GM12878 (cell line): ENCODE data around the gene CTNNA3. TPM values are rescaled to one million over a fixed set of nuclear protein-coding genes. Genes with fewer than 3 reads are reported as not detected.

Experiments used
- ATAC-seq: fragments of 200-7000 bp; cut with Tn5 transposase; 3 replicates; pipeline ENCODE4 v1.9.1; 2020; ENCODE audit warnings: mild to moderate bottlenecking, moderate library complexity
- BruUV-seq: library from RNA; stranded (reverse); fragments of 400-500 nt; replicated peaks from 2 replicates; lab custom pipeline; 2021; lab: Mats Ljungman, UMichigan
- CTCF ChIA-PET: fragments of 300-600 bp; sonication (Branson Sonifier 250); formaldehyde crosslinking; extraction: SDS; loops from one replicate; lab custom pipeline; 2021; ENCODE audit warnings: inconsistent platforms; lab: Yijun Ruan, JAX
- POLR2A ChIA-PET: fragments of 350-600 bp; formaldehyde crosslinking; extraction: SDS; loops from one replicate; lab custom pipeline; 2021; ENCODE audit warnings: inconsistent platforms; lab: Charles Lee
- RAD21 ChIA-PET: fragments of 300-600 bp; sonication (Branson Sonifier 250); formaldehyde crosslinking; loops from one replicate; lab custom pipeline; 2023; ENCODE audit warnings: antibody characterized with exemption; ENCODE audit not compliant: unreplicated experiment; lab: Charles Lee
- SMC1A ChIA-PET: fragments of 300-600 bp; sonication (Branson Sonifier 250); formaldehyde crosslinking; loops from one replicate; lab custom pipeline; 2023; ENCODE audit not compliant: unreplicated experiment, uncharacterized antibody; lab: Charles Lee
- DNase-seq: peaks from one replicate; pipeline ENCODE4 v3.0.0-alpha.2; 2011; ENCODE audit warnings: low read depth, low spot score
- FAIRE-seq: peaks from 3 replicates; lab custom pipeline; 2011; peaks lifted over from hg19 to GRCh38; lab: Jason Lieb, UNC
- H2AFZ ChIP-seq: 2 replicates; pipeline ENCODE4 v1.6.0; 2011; ENCODE audit warnings: low read depth, low read length, control low read depth; ENCODE audit not compliant: control insufficient read depth
- H3K27ac ChIP-seq: 2 replicates; pipeline ENCODE4 v1.5.1; 2011; ENCODE audit warnings: control low read depth; ENCODE audit not compliant: control insufficient read depth, insufficient read depth
- H3K27me3 ChIP-seq, 2 experiments: replicated peaks in 1 of 2; 2 replicates each; pipeline versions ENCODE4 v1.6.0 to v1.6.1; 2011; ENCODE audit warnings: low read length in 1 of 2; ENCODE audit not compliant: control insufficient read depth in 2 of 2, insufficient read depth in 2 of 2
- H3K36me3 ChIP-seq, 2 experiments: 2 replicates each; pipeline ENCODE4 v1.5.1; 2011; ENCODE audit warnings: low read length in 1 of 2; ENCODE audit not compliant: control insufficient read depth in 2 of 2, insufficient read depth in 2 of 2
- H3K4me1 ChIP-seq: 2 replicates; pipeline ENCODE4 v1.6.1; 2011; ENCODE audit warnings: mild to moderate bottlenecking, low read length, moderate library complexity, mixed read lengths; ENCODE audit not compliant: control insufficient read depth, insufficient read depth
- H3K4me2 ChIP-seq: 2 replicates; pipeline ENCODE4 v1.6.0; 2011; ENCODE audit warnings: control low read depth; ENCODE audit not compliant: control insufficient read depth, insufficient read depth
- H3K4me3 ChIP-seq: fragments of 200-600 bp; sonication (generic); 2 replicates; pipeline ENCODE4 v1.5.1; 2016
- H3K79me2 ChIP-seq: 2 replicates; pipeline ENCODE4 v1.6.0; 2011; ENCODE audit warnings: low read length; ENCODE audit not compliant: control insufficient read depth, insufficient read depth
- H3K9ac ChIP-seq: 2 replicates; pipeline ENCODE4 v1.8.0; 2011; ENCODE audit warnings: low read length, control low read depth, mixed read lengths; ENCODE audit not compliant: control insufficient read depth, insufficient read depth
- H3K9me3 ChIP-seq: replicated peaks from 3 replicates; pipeline ENCODE4 v1.5.1; 2011; ENCODE audit warnings: mild to moderate bottlenecking, low read length; ENCODE audit not compliant: control insufficient read depth, insufficient read depth
- H4K20me1 ChIP-seq: 2 replicates; pipeline ENCODE4 v1.6.0; 2011; ENCODE audit not compliant: control insufficient read depth, insufficient read depth
- CBFB ChIP-seq: IDR thresholded peaks from 2 replicates; pipeline ENCODE4 v1.6.1; 2016; ENCODE audit warnings: antibody characterized with exemption, low read depth
- CREB1 ChIP-seq: IDR thresholded peaks from 2 replicates; pipeline ENCODE4 v1.6.1; 2012; ENCODE audit warnings: low read depth, mild to moderate bottlenecking, inconsistent platforms
- EED ChIP-seq: sonication (generic); IDR thresholded peaks from 2 replicates; pipeline ENCODE4 v1.6.1; 2016; ENCODE audit warnings: antibody characterized with exemption, low read depth
- FOS ChIP-seq: IDR thresholded peaks from 3 replicates; pipeline ENCODE4 v1.6.1; 2011; ENCODE audit warnings: borderline replicate concordance; ENCODE audit not compliant: insufficient read length; ENCODE audit errors: extremely low read depth
- FOXK2 ChIP-seq: fragments of 450-650 bp; IDR thresholded peaks from 2 replicates; pipeline ENCODE4 v1.6.1; 2017; ENCODE audit warnings: mild to moderate bottlenecking, moderate library complexity
- IRF5 ChIP-seq: fragments of 450-650 bp; IDR thresholded peaks from 2 replicates; pipeline ENCODE4 v1.6.1; 2017; ENCODE audit warnings: borderline replicate concordance
- NFYB ChIP-seq: IDR thresholded peaks from 2 replicates; pipeline ENCODE4 v1.6.1; 2011; ENCODE audit warnings: low read depth, mild to moderate bottlenecking, low read length, improper control_type of control experiment, moderate library complexity; ENCODE audit not compliant: insufficient read depth
- RCOR1 ChIP-seq: conservative IDR thresholded peaks from 2 replicates; pipeline ENCODE4 v1.6.1; 2012; ENCODE audit warnings: low read depth, low read length, improper control_type of control experiment
- SMC3 ChIP-seq: IDR thresholded peaks from 2 replicates; pipeline ENCODE4 v1.6.1; 2011; ENCODE audit warnings: low read length, improper control_type of control experiment, borderline replicate concordance
- SREBF2 ChIP-seq: IDR thresholded peaks from 2 replicates; pipeline ENCODE4 v1.6.1; 2012; ENCODE audit warnings: mild to moderate bottlenecking, low read length
- TCF12 ChIP-seq: IDR thresholded peaks from 2 replicates; pipeline ENCODE4 v1.6.1; 2011; ENCODE audit warnings: low read depth, mild to moderate bottlenecking, low read length
- ZNF207 ChIP-seq: fragments of 450-650 bp; IDR thresholded peaks from 2 replicates; pipeline ENCODE4 v1.6.1; 2014; ENCODE audit warnings: antibody characterized with exemption, mild to moderate bottlenecking, borderline replicate concordance
- WGBS: methylation state at CpG from one replicate; pipeline ENCODE4 v1.1.6; 2016; ENCODE audit warnings: low lambda C conversion rate; ENCODE audit not compliant: insufficient replicate concordance, insufficient coverage; ENCODE audit errors: missing lambda C conversion rate; 5-methylcytosine and 5-hydroxymethylcytosine counted together
- in situ Hi-C: fragments of 300-500 bp; cut with MboI; formaldehyde crosslinking; loops from 9 replicates; pipeline ENCODE4 v1.14.3; 2018; ENCODE audit warnings: mixed read lengths
- intact Hi-C: fragments of 100-400 bp; cut with micrococcal nuclease; formaldehyde crosslinking; loops from one replicate; pipeline ENCODE4 v1.14.2; 2022; ENCODE audit not compliant: unreplicated experiment
- polyA plus RNA-seq, 11 experiments: library from polyadenylated mRNA; depleted of rRNA in 4 of 11; unstranded in 6 of 11; stranded (reverse) in 5 of 11; fragments of >200 nt; fragmentation: Nextera tagmentation in 4 of 11; fragmentation: Illumina TruSeq in 1 of 11; extraction: Ambion mirVana in 4 of 11; extraction: Trizol in 1 of 11; gene quantifications; 1 replicate in 1 of 11; 2 replicates in 10 of 11; pipeline versions ENCODE4 v1.2.1 to v1.2.3, GENCODE V29; 2011 to 2016; ENCODE audit warnings: inconsistent platforms in 2 of 11, missing spikeins in 2 of 11, low read depth in 1 of 11
- total RNA-seq, 4 experiments: library from RNA; depleted of rRNA in 3 of 4; stranded (reverse); fragments of >200 nt in 3 of 4; fragmentation: Illumina TruSeq in 1 of 4; extraction: Trizol in 1 of 4; gene quantifications; 2 replicates each; pipeline versions ENCODE4 v1.2.1 to v1.2.3, GENCODE V29; 2013 to 2021

The CTNNA3 gene
- total and polyA plus RNA-seq, 10 of the 15 experiments (the other 5 are each of a cell fraction or from before 2014, with no cell fraction given): under 0.01 to 4.5 (median 0.22) TPM; not detected in 2

GRCh38 chr10:67327626-67328535 lies 368.1 kb downstream of the CTNNA3 start:
- in situ Hi-C loops (no loop called here), intact Hi-C loops (no loop called here)
- CTCF ChIA-PET: no interaction called here
- no peaks in the 10 kb centered on the region for H4K20me1 ChIP-seq
- H3K4me1 ChIP-seq: no peaks in the 10 kb centered on the region
- H3K4me2 ChIP-seq: no peak overlapping the region
- WGBS: under 1% methylated on average over 9 of the region's 9 CpGs
- no peaks in the 10 kb centered on the region for H3K27me3 ChIP-seq
- POLR2A ChIA-PET: no interaction called here
- no peaks in the 10 kb centered on the region for H3K36me3 ChIP-seq
- RAD21 ChIA-PET: no interaction called here
- H3K79me2 ChIP-seq: no peaks in the 10 kb centered on the region
- no peak overlapping the region for H2AFZ ChIP-seq
- H3K9ac ChIP-seq: no peak overlapping the region
- no peaks in the 10 kb centered on the region for H3K9me3 ChIP-seq
- TF ChIP-seq RCOR1 (no peak), CBFB (no peak), IRF5 (no peak), ZNF207 (no peak), SREBF2 (no peak), EED (no peak), FOXK2 (no peak), FOS (no peak), SMC3 (no peak), TCF12 (no peak), NFYB (no peak), CREB1 (no peak)
- SMC1A ChIA-PET: interaction anchor here (0.8 to 1.1 kb wide), 3 partner anchors 12 to 18 kb away, joined by 3 to 5 read pairs (median 5); no protein-coding TSS in a partner anchor
- BruUV-seq: no TSS peak
- ATAC-seq: no peak
- no peak overlapping the region for H3K4me3 ChIP-seq
- no peak for FAIRE-seq
- DNase-seq: no peak
- H3K27ac ChIP-seq: no peak overlapping the region
